Measurements from ENCODE around the gene ATP2B1.

ATP2B1 gene

GRCh38 chr12:89706986-89707702 is 1.5 kb downstream of the ATP2B1 start:
- no peak for TF ChIP-seq GATA3 (IDR thresholded peaks at IDR 0.05; ENCODE audit: low read depth, low read length)
- no peak for TF ChIP-seq GATA2 (IDR thresholded peaks at IDR 0.05; ENCODE audit: low read depth, low read length)

GRCh38 chr12:89706551-89706950 is 2.1 kb downstream of the ATP2B1 start:
- TF ChIP-seq GATA3 (IDR thresholded peaks at IDR 0.05; ENCODE audit: low read depth, low read length) (no peak), GATA2 (IDR thresholded peaks at IDR 0.05; ENCODE audit: low read depth, low read length) (no peak)

GRCh38 chr12:89704457-89704856 is 4.2 kb downstream of the ATP2B1 start:
- TF ChIP-seq GATA3 (IDR thresholded peaks at IDR 0.05; ENCODE audit: low read depth, low read length) (no peak), GATA2 (IDR thresholded peaks at IDR 0.05; ENCODE audit: low read depth, low read length) (no peak)

GRCh38 chr12:89703768-89704167 is 4.9 kb downstream of the ATP2B1 start:
- no peak for TF ChIP-seq GATA3 (IDR thresholded peaks at IDR 0.05; ENCODE audit: low read depth, low read length)
- TF ChIP-seq GATA2 (IDR thresholded peaks at IDR 0.05; ENCODE audit: low read depth, low read length): no peak

- TF ChIP-seq GATA3 (IDR thresholded peaks at IDR 0.05; ENCODE audit: low read depth, low read length) (no peak), GATA2 (IDR thresholded peaks at IDR 0.05; ENCODE audit: low read depth, low read length) (no peak)
Observed at GRCh38 chr12:89702503-89702902, 6.1 kb downstream of the ATP2B1 start.

- TF ChIP-seq GATA3 (IDR thresholded peaks at IDR 0.05; ENCODE audit: low read depth, low read length) (no peak), GATA2 (IDR thresholded peaks at IDR 0.05; ENCODE audit: low read depth, low read length) (no peak)
Observed at GRCh38 chr12:89701606-89702206, 6.9 kb downstream of the ATP2B1 start.

- TF ChIP-seq GATA2 (IDR thresholded peaks at IDR 0.05; ENCODE audit: low read depth, low read length) (no peak), GATA3 (IDR thresholded peaks at IDR 0.05; ENCODE audit: low read depth, low read length) (no peak)
Observed at GRCh38 chr12:89700191-89700810, 8.3 kb downstream of the ATP2B1 start.

GRCh38 chr12:89698607-89699006 is 10.0 kb downstream of the ATP2B1 start:
- no peak for TF ChIP-seq GATA3 (IDR thresholded peaks at IDR 0.05; ENCODE audit: low read depth, low read length)
- TF ChIP-seq GATA2 (IDR thresholded peaks at IDR 0.05; ENCODE audit: low read depth, low read length): no peak

GRCh38 chr12:89697296-89697695 is 11.3 kb downstream of the ATP2B1 start:
- no peak for TF ChIP-seq GATA2 (IDR thresholded peaks at IDR 0.05; ENCODE audit: low read depth, low read length)
- no peak for TF ChIP-seq GATA3 (IDR thresholded peaks at IDR 0.05; ENCODE audit: low read depth, low read length)

GRCh38 chr12:89695830-89696229 is 12.8 kb downstream of the ATP2B1 start:
- TF ChIP-seq GATA3 (IDR thresholded peaks at IDR 0.05; ENCODE audit: low read depth, low read length) (no peak), GATA2 (IDR thresholded peaks at IDR 0.05; ENCODE audit: low read depth, low read length) (no peak)

GRCh38 chr12:89695100-89695499 is 13.5 kb downstream of the ATP2B1 start:
- no peak for TF ChIP-seq GATA3 (IDR thresholded peaks at IDR 0.05; ENCODE audit: low read depth, low read length)
- TF ChIP-seq GATA2 (IDR thresholded peaks at IDR 0.05; ENCODE audit: low read depth, low read length): no peak

- TF ChIP-seq GATA3 (IDR thresholded peaks at IDR 0.05; ENCODE audit: low read depth, low read length) (no peak), GATA2 (IDR thresholded peaks at IDR 0.05; ENCODE audit: low read depth, low read length) (no peak)
Observed at GRCh38 chr12:89694542-89694941, 14.1 kb downstream of the ATP2B1 start.

GRCh38 chr12:89693639-89694202 is 14.9 kb downstream of the ATP2B1 start:
- no peak for TF ChIP-seq GATA3 (IDR thresholded peaks at IDR 0.05; ENCODE audit: low read depth, low read length)
- no peak for TF ChIP-seq GATA2 (IDR thresholded peaks at IDR 0.05; ENCODE audit: low read depth, low read length)

GRCh38 chr12:89692439-89692838 is 16.2 kb downstream of the ATP2B1 start:
- TF ChIP-seq GATA2 (IDR thresholded peaks at IDR 0.05; ENCODE audit: low read depth, low read length) (no peak), GATA3 (IDR thresholded peaks at IDR 0.05; ENCODE audit: low read depth, low read length) (no peak)

Measured in SH-SY5Y (cell line).